ENCODE data around the gene YIPF2.

The YIPF2 gene

DNA sequence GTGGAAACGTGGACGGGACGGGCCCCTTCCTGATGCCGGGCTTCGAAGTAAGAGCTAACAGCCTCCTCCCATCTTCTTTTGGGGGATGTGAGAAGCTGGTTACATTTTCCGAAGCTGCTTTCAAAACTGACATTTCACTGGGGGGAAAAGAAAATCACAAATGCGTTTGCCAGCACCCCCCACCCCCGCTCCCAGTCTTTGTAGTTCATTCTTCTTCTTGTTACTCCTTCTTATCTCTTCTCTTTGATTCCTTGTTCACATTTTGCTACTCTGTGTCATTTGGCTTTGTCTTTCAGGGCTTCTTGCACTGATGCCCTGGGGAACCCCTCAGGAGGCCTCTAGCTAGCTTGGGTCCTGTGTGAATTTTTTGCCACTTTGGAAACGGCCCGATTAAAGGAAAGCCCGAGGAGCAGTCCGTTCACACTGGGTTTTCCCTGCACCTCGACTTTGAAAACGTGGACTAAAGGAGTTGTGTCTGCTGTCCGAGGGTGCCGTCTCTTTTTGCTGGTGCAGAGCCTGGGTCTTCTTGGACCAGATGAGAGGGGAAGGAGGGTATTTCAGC is 55.8 kb downstream of the YIPF2 start:
- peak; percentile 49 to 55 for DNase-seq

Data from activated T-cell treated with anti-CD3 and anti-CD28 coated beads, Interleukin-2, amount 50 U/mL, for 48 hours (primary cell).